Brain pericyte (primary cell): ENCODE data around the gene SLC49A3.

Experiments
- DNase-seq: peaks from one replicate; pipeline ENCODE4 v3.0.0-alpha.2; 2012; ENCODE audit warnings: low read depth, low spot score

SLC49A3 gene

GRCh38 chr4:633406-633805 lies 55.5 kb downstream of the SLC49A3 start:
- DNase-seq: no peak

- no peak for DNase-seq
Observed at GRCh38 chr4:632926-633325, 56.0 kb downstream of the SLC49A3 start.

- DNase-seq: no peak
Observed at GRCh38 chr4:632196-632790, 56.7 kb downstream of the SLC49A3 start.
